KMS-11 (cell line): ENCODE results near the gene CROCC.

ENCODE experiments used
- H2AFZ ChIP-seq: fragments of 200-600 bp; sonication (generic); 2 replicates; pipeline ENCODE4 v1.6.1; 2016; ENCODE audit warnings: antibody characterized with exemption, mixed run types, low read depth
- H3K27ac ChIP-seq: fragments of 200-600 bp; sonication (generic); 2 replicates; pipeline ENCODE4 v1.6.1; 2016; ENCODE audit warnings: mild to moderate bottlenecking, mixed run types
- H3K27me3 ChIP-seq: fragments of 200-600 bp; sonication (generic); 2 replicates; pipeline ENCODE4 v1.6.1; 2017; ENCODE audit warnings: mild to moderate bottlenecking, low read depth, mixed run types, moderate library complexity; ENCODE audit not compliant: insufficient read depth
- H3K36me3 ChIP-seq: fragments of 200-600 bp; sonication (generic); 2 replicates; pipeline ENCODE4 v1.6.1; 2017; ENCODE audit warnings: mild to moderate bottlenecking, mixed run types; ENCODE audit not compliant: insufficient read depth
- H3K4me1 ChIP-seq: fragments of 200-600 bp; sonication (generic); 2 replicates; pipeline ENCODE4 v1.6.1; 2016; ENCODE audit warnings: mild to moderate bottlenecking, low read depth, mixed run types; ENCODE audit not compliant: poor library complexity, severe bottlenecking
- H3K4me2 ChIP-seq: fragments of 200-600 bp; sonication (generic); 2 replicates; pipeline ENCODE4 v1.7.0; 2016; ENCODE audit warnings: mild to moderate bottlenecking, mixed run types
- H3K4me3 ChIP-seq: fragments of 200-600 bp; sonication (generic); IDR thresholded peaks from 2 replicates; pipeline ENCODE4 v1.6.1; 2017; ENCODE audit warnings: low read depth, low read length, mixed read lengths; ENCODE audit not compliant: insufficient read depth
- H3K79me2 ChIP-seq: fragments of 200-600 bp; sonication (generic); 2 replicates; pipeline ENCODE4 v1.6.1; 2016; ENCODE audit warnings: low read depth, mixed run types; ENCODE audit not compliant: insufficient read depth
- H3K9ac ChIP-seq: fragments of 200-600 bp; sonication (generic); 2 replicates; pipeline ENCODE4 v1.6.1; 2016; ENCODE audit warnings: mild to moderate bottlenecking, mixed run types
- H4K20me1 ChIP-seq: fragments of 200-600 bp; sonication (generic); 2 replicates; pipeline ENCODE4 v1.6.1; 2016; ENCODE audit warnings: mild to moderate bottlenecking, mixed run types; ENCODE audit not compliant: insufficient read depth
- TF ChIP-seq, protein P1 (sequence below): fragments of 200-600 bp; sonication (generic); conservative IDR thresholded peaks from 2 replicates; pipeline ENCODE4 v1.6.1; 2017; ENCODE audit warnings: low read depth, mild to moderate bottlenecking, antibody characterized with exemption, low read length, moderate library complexity, mixed read lengths

CROCC gene

DNA sequence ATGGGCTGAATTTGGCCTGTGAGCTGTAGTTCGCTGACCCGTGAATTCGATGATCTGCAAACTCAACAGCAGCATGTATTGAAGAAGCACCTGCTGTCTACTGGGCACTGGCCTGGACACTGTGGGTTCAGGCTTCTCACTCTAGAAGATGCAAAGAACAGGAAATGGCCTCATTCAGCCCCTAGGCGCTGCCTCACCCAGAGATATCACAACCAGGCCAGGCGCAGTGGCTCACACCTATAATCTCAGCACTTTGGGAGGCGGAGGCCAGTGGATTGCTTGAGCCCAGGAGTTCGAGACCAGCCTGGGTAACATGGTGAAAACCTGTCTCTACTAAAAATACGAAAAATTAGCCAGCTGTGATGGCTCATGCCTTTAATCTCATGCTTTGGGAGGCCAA lies 35.0 kb downstream of the CROCC start:
- Histone ChIP-seq H4K20me1 (no peaks in the 10 kb centered on the region), H3K9ac (no peak overlapping the region), H3K27ac (no peak overlapping the region), H3K4me3 (no peak overlapping the region), H3K4me2 (no peak overlapping the region), H3K4me1 (peaks cover 11% of the 10 kb centered on the region), H3K27me3 (no peaks in the 10 kb centered on the region), H3K79me2 (no peaks in the 10 kb centered on the region), H3K36me3 (no peaks in the 10 kb centered on the region), H2AFZ (no peak overlapping the region)
- TF ChIP-seq, protein P1, sequence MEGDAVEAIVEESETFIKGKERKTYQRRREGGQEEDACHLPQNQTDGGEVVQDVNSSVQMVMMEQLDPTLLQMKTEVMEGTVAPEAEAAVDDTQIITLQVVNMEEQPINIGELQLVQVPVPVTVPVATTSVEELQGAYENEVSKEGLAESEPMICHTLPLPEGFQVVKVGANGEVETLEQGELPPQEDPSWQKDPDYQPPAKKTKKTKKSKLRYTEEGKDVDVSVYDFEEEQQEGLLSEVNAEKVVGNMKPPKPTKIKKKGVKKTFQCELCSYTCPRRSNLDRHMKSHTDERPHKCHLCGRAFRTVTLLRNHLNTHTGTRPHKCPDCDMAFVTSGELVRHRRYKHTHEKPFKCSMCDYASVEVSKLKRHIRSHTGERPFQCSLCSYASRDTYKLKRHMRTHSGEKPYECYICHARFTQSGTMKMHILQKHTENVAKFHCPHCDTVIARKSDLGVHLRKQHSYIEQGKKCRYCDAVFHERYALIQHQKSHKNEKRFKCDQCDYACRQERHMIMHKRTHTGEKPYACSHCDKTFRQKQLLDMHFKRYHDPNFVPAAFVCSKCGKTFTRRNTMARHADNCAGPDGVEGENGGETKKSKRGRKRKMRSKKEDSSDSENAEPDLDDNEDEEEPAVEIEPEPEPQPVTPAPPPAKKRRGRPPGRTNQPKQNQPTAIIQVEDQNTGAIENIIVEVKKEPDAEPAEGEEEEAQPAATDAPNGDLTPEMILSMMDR, result no peak

DNA sequence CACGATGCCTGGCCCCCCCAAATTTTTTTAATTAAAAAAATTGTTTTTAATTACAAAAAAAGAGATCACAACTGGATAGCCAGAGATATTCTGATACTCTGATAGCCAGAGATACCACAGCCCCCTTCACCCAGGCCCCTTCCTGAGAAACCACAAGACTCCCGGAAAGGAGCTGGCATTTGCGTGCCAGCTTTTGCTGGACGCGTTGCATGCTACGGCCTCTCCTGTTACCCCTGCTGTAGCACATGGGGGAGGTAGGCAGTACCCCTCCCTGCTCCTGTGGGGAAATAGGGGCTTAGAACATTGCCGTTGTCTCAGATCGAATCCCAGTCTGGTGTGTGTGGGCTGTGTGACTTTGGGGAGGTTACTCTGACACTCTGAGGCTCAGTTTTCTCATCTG lies 36.0 kb downstream of the CROCC start:
- no peaks in the 10 kb centered on the region for H3K36me3 ChIP-seq
- H2AFZ ChIP-seq, result no peak overlapping the region
- peaks cover 11% of the 10 kb centered on the region for H3K4me1 ChIP-seq
- H3K79me2 ChIP-seq, result no peaks in the 10 kb centered on the region
- H3K4me3 ChIP-seq, result no peak overlapping the region
- TF ChIP-seq, protein P1, result no peak
- H3K9ac ChIP-seq, result no peak overlapping the region
- H4K20me1 ChIP-seq, result no peaks in the 10 kb centered on the region
- H3K27ac ChIP-seq, result no peak overlapping the region
- H3K4me2 ChIP-seq, result no peak overlapping the region
- no peaks in the 10 kb centered on the region for H3K27me3 ChIP-seq

DNA sequence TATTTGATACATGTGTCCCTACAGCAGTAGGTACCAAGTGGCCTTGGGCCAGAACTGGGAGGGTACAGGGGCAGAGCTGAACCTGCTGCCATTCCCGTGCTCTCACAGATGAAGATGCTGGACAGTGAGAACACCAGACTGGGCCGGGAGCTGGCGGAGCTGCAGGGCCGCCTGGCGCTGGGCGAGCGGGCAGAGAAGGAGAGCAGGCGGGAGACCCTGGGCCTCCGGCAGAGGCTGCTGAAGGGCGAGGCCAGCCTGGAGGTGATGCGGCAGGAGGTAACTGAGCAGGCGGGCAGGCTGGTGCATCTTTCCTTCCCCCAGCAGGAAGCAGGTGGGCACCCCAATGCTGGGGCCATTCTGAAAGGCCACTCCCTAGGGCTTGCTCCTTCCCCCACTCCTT lies 36.7 kb downstream of the CROCC start:
- peaks cover 11% of the 10 kb centered on the region for H3K4me1 ChIP-seq
- H3K79me2 ChIP-seq, result no peaks in the 10 kb centered on the region
- no peaks in the 10 kb centered on the region for H4K20me1 ChIP-seq
- TF ChIP-seq, protein P1, result no peak
- no peaks in the 10 kb centered on the region for H3K36me3 ChIP-seq
- no peaks in the 10 kb centered on the region for H3K27me3 ChIP-seq
- no peak overlapping the region for H2AFZ ChIP-seq
- no peak overlapping the region for H3K4me2 ChIP-seq
- no peak overlapping the region for H3K27ac ChIP-seq
- no peak overlapping the region for H3K4me3 ChIP-seq
- H3K9ac ChIP-seq, result no peak overlapping the region

DNA sequence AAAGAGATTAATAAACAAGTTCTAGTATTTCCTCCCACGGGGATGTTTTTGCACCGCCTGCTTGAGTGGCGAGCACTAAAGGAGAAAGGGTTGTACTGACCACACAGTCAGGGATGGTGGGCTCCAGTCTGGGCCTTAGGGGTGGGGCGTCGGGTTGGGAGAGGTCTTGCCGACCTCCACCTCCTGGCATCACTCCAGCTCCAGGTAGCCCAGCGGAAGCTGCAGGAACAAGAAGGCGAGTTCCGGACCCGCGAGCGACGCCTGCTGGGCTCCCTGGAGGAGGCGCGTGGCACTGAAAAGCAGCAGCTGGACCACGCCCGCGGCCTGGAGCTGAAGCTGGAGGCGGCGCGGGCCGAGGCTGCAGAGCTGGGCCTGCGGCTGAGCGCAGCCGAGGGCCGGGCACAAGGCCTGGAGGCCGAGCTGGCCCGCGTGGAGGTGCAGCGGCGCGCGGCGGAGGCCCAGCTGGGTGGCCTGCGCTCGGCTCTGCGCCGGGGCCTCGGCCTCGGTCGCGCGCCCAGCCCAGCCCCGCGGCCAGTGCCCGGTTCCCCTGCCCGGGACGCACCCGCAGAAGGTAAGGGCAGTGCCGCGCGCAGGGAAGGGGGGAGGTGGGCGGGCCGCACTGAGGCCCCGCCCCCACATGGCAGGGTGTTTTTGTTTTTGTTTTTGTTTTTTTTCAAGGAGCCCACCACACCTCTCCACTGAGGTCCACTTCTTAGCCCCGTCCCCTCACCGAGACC lies 39.0 kb downstream of the CROCC start:
- Histone ChIP-seq H3K9ac (peak overlapping the region; percentile 19; the same call in 1 of the 2 replicates), H3K36me3 (no peaks in the 10 kb centered on the region), H3K4me3 (peak overlapping the region; percentile 35)

More for the DNA sequence above, 39.0 kb downstream of the CROCC start:
- no peak overlapping the region for H3K27ac ChIP-seq
- H3K4me2 ChIP-seq, result peak overlapping the region; percentile 64
- H3K79me2 ChIP-seq, result no peaks in the 10 kb centered on the region
- no peaks in the 10 kb centered on the region for H4K20me1 ChIP-seq
- H3K4me1 ChIP-seq, result peaks cover 11% of the 10 kb centered on the region
- TF ChIP-seq, protein P1, result peak; percentile 60
- peak overlapping the region; percentile 85 for H2AFZ ChIP-seq
- no peaks in the 10 kb centered on the region for H3K27me3 ChIP-seq
